HG03196 (cell line): ENCODE results near the gene HTR1E.
"Not testable (repeated sequence)": the region's sequence is repeated elsewhere in the genome, so short reads cannot be mapped to it uniquely, and the experiment has no call there.

Source experiments
- ATAC-seq: cut with Tn5 transposase; IDR thresholded peaks from one replicate; pipeline ENCODE4 v1.9.1; 2021; ENCODE audit not compliant: unreplicated experiment

HTR1E gene, protein sequence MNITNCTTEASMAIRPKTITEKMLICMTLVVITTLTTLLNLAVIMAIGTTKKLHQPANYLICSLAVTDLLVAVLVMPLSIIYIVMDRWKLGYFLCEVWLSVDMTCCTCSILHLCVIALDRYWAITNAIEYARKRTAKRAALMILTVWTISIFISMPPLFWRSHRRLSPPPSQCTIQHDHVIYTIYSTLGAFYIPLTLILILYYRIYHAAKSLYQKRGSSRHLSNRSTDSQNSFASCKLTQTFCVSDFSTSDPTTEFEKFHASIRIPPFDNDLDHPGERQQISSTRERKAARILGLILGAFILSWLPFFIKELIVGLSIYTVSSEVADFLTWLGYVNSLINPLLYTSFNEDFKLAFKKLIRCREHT

DNA sequence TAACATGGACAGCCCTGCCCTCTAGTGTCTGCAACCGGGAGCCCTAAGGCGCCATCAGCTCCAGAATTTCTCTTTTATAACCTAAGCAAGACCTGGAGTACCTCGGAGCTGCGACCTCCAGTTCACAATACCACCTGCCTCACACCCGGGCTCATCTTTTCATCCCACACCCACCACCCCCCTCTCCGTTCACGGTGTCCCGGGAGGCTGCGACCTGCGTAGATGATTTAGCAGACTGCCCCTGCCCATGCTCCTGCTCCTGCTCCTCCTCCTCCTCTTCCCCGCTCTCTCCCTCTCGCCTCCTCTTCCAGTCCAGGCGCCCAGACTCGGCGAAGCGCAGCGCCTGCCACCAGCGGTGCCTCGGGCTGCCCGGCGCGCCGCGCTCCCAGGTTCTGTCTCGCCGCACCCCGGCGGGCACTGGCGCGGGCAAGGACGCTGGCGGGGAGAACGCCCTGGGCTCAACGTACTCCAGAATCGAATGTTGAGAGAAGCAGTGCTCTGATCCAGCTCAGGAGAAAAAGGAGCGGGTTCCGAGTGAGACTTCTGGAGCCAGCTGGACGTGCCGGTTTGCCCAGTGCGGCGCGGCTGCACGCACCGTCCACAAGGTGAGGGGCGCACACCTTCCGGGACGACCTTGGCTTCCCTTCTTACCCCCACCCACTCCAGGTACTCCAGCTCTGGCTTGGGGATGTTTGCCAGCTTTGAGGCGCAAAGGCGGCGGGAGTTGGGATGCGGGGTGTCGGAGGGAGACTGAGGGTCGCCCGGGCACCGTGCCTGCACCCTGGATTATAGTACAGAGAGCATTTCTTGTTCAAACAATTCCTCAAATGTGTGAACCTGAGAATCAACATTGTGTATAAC lies at the start of gene HTR1E:
HTR1E (plus strand) TSS at position 310 of the 861 bp plus-strand sequence. CDS start 77,807 bp downstream, outside the sequence.
- ATAC-seq, result no peak

GRCh38 chr6:86888301-86888700 lies 49.0 kb upstream of the HTR1E start:
- ATAC-seq, result no peak

GRCh38 chr6:86897265-86897664 lies 40.1 kb upstream of the HTR1E start:
- ATAC-seq, result not testable (repeated sequence)

DNA sequence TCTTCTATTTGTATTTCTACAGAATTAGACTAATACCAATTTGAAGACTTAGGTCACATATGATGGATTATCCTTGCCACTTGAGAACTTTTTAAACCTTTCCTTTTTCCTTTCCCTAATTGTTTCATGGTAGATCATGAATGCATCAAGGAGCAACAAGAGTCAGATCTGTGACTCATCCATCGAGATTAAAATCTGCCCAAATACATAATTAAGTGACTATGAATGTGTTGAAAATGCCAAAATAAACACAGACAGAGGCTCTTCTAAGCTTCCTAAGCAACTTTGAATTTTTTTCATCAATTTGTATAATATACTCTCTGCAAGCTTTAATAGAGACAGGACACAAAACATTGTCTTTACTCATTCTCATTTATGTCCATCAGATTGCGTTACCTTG lies 23.5 kb upstream of the HTR1E start:
- no peak for ATAC-seq

GRCh38 chr6:86916393-86916792 lies 20.9 kb upstream of the HTR1E start:
- ATAC-seq, result no peak

DNA sequence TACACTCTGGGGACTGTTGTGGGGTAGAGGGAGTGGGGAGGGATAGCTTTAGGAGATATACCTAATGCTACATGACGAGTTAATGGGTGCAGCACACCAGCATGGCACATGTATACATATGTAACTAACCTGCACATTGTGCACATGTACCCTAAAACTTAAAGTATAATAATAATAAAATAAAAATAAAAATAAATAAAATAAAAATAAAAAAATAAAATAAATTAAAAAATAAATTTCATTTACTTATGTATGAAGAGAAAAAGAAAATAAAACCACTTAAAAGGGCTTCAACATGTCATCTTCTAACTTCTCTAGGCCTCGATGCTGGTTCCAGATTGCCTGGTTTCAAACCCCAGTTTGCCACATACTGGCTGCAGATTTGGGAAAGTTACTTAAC lies 10.2 kb upstream of the HTR1E start:
- ATAC-seq, result not testable (repeated sequence)

GRCh38 chr6:86927859-86928258 lies 9.5 kb upstream of the HTR1E start:
- not testable (repeated sequence) for ATAC-seq

- no peak for ATAC-seq
Observed at GRCh38 chr6:86934365-86934764, 3.0 kb upstream of the HTR1E start.

DNA sequence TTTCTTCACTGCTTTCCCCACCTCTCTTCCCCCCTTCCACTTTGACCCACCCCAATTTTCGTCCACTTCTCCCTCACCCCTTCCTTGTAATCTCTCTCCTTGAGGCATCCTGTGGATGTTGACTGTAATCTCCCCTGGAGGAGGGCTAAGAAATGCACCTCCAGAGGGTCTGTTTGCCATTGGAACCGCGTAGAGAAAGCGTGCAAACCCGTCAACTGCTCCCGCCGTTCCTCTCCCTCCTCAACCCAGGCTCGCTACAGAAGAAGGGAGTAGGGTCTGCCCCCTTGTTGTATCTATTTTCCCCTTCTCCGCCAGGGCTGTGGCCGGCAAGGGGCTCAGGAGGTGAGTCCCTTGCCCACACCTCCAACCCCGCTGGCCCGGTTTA lies 502 bp upstream of the HTR1E start:
- ATAC-seq, result no peak

DNA sequence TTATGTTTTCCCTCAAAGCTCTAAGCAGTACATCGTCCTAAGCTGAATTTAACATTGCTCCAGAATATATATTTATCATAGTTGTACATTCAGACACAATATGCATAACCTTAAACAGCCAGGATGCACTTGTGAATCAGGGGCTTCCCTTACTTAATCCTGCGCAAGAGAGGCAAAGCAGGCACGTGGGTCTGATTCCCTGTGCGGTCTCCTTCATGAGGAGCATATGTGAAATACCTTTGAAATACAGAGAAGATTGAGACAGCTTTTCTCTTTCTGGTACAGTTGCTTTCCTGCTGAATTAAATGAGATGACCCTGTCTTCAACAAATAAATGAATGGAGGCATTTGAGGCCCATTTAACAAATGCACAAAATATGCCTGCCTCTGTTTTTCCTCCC lies 1.5 kb downstream of the HTR1E start:
- ATAC-seq, result no peak

DNA sequence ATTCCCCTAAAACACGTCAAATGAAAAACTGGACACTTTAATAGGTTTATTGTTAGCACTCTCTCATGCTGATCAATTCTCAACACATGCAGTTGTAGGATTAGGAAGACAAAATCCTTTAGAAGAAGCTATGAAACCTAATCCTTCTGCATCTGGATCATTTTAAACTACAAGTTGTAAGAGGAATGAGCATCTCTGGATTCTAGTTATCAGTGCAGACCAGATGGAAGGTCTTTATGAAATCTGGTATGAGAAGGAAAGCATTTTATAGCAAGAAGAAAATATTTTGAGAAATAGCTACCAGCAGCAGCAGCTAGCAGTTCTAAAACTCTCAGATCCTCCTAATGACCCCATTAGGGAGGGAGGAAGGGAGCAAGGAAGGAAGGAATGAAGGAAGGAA lies 4.1 kb downstream of the HTR1E start:
- no peak for ATAC-seq

GRCh38 chr6:86942769-86943516 lies 5.6 kb downstream of the HTR1E start:
- no peak for ATAC-seq

DNA sequence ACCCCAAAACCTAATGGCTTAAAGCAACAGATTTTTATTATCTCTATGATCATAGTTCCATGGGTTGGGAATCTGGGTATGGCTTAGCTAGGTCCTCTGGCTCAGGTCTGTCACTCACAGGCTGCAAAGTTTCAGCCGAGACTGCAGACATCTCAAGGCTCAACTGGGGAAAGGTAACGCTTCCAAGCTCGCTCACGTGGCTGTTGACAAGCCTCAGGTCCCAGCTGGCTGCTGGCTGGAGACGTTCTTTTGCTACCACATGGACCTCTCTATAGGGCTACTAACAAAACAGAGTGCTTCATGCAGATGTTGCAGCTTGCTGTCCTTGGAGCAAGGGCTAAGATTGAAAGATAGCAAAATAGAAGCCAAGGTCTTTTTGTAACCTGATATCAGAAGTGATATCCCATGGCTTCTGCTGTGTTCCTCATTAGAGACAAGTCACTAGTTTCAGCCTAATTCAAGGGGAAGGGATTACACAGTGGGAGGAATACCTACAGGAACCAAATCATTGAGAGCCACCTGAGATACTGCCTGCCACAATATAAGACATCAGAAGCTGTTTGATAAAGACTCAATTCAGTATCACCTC lies 6.6 kb downstream of the HTR1E start:
- ATAC-seq, result no peak

DNA sequence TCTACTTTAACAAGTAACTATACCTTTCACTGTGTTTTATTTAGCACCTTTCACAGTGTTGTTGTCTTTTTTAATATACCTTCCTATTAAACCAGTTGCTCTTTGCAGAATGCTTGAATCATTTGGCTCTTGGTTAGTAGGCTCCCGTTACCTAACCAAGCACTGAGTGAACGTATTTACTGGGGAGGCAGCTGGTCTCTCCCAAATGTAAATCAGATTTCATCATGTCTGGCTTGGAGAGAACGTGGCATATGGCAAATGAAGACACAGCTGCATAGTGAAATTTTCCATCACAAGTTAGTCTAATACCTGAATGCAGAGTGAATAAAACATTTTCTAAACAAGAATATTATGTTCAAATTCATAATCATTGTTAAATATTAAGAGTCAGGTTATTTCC lies 12.4 kb downstream of the HTR1E start:
- ATAC-seq, result no peak

GRCh38 chr6:86952991-86953390 lies 15.7 kb downstream of the HTR1E start:
- no peak for ATAC-seq

DNA sequence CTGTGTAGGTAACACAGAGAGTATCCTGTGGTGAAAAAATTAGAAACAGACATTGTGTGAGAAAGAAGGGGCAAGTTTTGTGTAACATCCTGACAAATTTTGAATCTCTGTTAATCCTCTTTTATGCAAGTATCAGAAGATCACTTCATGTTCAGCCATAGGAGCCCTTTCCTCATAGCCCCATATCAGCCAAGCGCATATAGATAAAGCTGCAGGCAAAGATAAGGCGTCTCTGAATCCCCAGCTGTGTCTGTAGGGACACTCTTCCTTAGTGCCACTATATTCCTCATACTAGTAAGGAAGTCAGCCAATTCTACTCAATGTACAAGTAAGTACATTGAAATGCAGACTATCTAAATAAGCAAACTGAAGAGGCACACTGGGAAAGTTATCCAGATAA lies 22.3 kb downstream of the HTR1E start:
- no peak for ATAC-seq

DNA sequence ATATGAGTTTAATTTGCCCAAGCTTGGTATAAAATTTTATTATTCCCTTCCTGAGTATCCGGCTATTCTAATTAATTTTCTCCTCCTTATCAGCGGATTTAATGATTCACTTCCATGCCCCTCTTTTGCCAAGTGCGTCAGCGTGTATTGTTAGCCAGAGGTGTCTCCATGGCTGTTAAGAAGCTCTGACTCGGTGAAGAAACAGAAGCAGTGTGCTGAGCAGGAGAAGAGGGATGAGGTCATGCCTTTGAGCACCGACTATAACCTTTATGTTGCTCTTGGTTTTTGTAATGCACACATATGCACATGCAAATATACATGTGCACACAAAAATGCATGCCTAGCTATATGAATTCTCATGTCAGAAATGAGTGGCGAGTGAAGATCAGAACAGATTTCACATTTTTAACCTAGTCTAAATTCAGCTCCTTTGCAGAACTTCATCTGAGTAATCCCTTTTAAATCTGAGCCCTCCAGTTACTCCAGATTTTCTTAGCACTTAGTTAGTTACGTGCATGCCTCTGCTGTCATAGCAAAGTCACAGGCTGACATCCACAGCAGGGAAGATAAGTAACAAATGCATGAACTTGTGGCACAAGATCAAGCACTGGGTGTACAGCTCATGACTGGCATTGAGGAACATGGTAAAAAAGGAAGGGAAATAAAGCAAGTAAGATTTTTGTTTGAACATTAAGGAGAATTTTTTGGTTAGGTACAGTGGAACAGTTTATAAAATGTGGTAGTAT lies 24.3 kb downstream of the HTR1E start:
- ATAC-seq, result no peak

DNA sequence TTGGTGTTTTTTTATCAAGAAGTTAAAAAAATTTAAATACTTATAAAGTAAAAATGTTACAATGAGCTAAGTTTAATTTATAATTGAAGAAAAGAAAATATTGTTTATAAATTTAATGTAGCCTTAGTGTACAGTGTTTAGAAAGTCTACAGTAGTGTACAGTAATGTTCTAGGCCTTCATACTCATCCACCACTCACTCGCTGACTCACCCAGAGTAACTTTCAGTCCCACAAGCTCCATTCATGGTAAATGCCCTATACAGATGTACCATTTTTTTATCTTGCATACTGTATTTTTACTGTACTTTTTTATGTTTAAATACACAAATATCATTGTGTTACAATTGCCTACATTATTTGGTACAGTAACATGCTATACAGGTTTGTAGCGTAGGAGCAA lies 26.0 kb downstream of the HTR1E start:
- no peak for ATAC-seq

GRCh38 chr6:86964029-86964579 lies 26.8 kb downstream of the HTR1E start:
- ATAC-seq, result no peak

DNA sequence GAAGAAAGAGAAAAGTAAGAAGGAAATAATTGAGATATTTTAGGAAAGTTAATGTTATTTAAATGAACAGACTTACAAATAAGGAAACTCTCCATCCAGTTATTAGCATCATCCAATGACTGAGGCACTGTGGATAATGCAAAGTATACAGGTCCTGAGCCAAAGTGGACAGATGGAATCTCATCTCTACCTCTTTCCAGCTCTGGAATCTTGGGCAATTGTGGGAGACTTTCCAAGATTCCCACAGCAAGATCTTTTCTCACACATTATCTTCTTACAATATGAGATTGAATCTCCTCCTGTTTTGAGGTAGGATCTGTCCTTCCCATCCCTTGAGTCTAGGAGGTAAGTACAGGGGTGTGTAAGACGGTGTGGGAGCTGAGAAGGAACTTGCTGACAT lies 28.9 kb downstream of the HTR1E start:
- ATAC-seq, result no peak
